ENCODE results near the gene CCDC12.

Gene CCDC12

GRCh38 chr3:46934498-46935167, 41.9 kb downstream of the CCDC12 start:
- H3K27me3 ChIP-seq (ENCODE audit: control insufficient read depth in 1 of 2, insufficient read depth in 2 of 2, low read length in 2 of 2) = no peaks in the 10 kb centered on the region
- H3K4me1 ChIP-seq (ENCODE audit: control insufficient read depth, insufficient read depth, low read length) = peaks cover 83% of the 10 kb centered on the region
- H3K4me3 ChIP-seq (ENCODE audit: low read length in 2 of 2) = peak overlapping the region; percentile 6 to 49
- H3K27ac ChIP-seq (ENCODE audit: low read length) = peak overlapping the region; percentile 91
- H3K9ac ChIP-seq (ENCODE audit: low read length in 2 of 2) = no peak overlapping the region
- no peaks in the 10 kb centered on the region for H3K9me3 ChIP-seq (ENCODE audit: control insufficient read depth in 2 of 2, low read length in 2 of 2)
- H3K36me3 ChIP-seq (ENCODE audit: control insufficient read depth in 2 of 2, insufficient read depth in 2 of 2, low read length in 2 of 2) = peaks cover 3 to 12% of the 10 kb centered on the region in 2 donors

GRCh38 chr3:46934072-46934471, 42.5 kb downstream of the CCDC12 start:
- peak overlapping the region; percentile 91 for H3K27ac ChIP-seq (ENCODE audit: low read length)
- no peaks in the 10 kb centered on the region for H3K27me3 ChIP-seq (ENCODE audit: control insufficient read depth in 1 of 2, insufficient read depth in 2 of 2, low read length in 2 of 2)
- H3K9me3 ChIP-seq (ENCODE audit: control insufficient read depth in 2 of 2, low read length in 2 of 2) = no peaks in the 10 kb centered on the region
- H3K36me3 ChIP-seq (ENCODE audit: control insufficient read depth in 2 of 2, insufficient read depth in 2 of 2, low read length in 2 of 2) = peaks cover 3 to 9% of the 10 kb centered on the region in 2 donors
- H3K9ac ChIP-seq (ENCODE audit: low read length in 2 of 2) = no peak overlapping the region
- peak overlapping the region in 1 of 2 donors; percentile 3 for H3K4me3 ChIP-seq (ENCODE audit: low read length in 2 of 2)
- peaks cover 88% of the 10 kb centered on the region for H3K4me1 ChIP-seq (ENCODE audit: control insufficient read depth, insufficient read depth, low read length)

- H3K27me3 ChIP-seq (ENCODE audit: control insufficient read depth in 1 of 2, insufficient read depth in 2 of 2, low read length in 2 of 2) = no peaks in the 10 kb centered on the region
- H3K36me3 ChIP-seq (ENCODE audit: control insufficient read depth in 2 of 2, insufficient read depth in 2 of 2, low read length in 2 of 2) = peaks cover 3 to 6% of the 10 kb centered on the region in 2 donors
- no peaks in the 10 kb centered on the region for H3K9me3 ChIP-seq (ENCODE audit: control insufficient read depth in 2 of 2, low read length in 2 of 2)
- peaks cover 81% of the 10 kb centered on the region for H3K4me1 ChIP-seq (ENCODE audit: control insufficient read depth, insufficient read depth, low read length)
- H3K4me3 ChIP-seq (ENCODE audit: low read length in 2 of 2) = peak overlapping the region in 1 of 2 donors; percentile 8
- peak overlapping the region; percentile 96 for H3K27ac ChIP-seq (ENCODE audit: low read length)
- no peak overlapping the region for H3K9ac ChIP-seq (ENCODE audit: low read length in 2 of 2)
These were observed 43.3 kb downstream of the CCDC12 start for GRCh38 chr3:46933261-46933660.

- no peaks in the 10 kb centered on the region for H3K27me3 ChIP-seq (ENCODE audit: control insufficient read depth in 1 of 2, insufficient read depth in 2 of 2, low read length in 2 of 2)
- H3K36me3 ChIP-seq (ENCODE audit: control insufficient read depth in 2 of 2, insufficient read depth in 2 of 2, low read length in 2 of 2) = peaks cover 3 to 5% of the 10 kb centered on the region in 2 donors
- peak overlapping the region in 1 of 2 donors; percentile 55 for H3K9ac ChIP-seq (ENCODE audit: low read length in 2 of 2)
- H3K9me3 ChIP-seq (ENCODE audit: control insufficient read depth in 2 of 2, low read length in 2 of 2) = no peaks in the 10 kb centered on the region
- H3K4me1 ChIP-seq (ENCODE audit: control insufficient read depth, insufficient read depth, low read length) = peaks cover 81% of the 10 kb centered on the region
- peak overlapping the region; percentile 96 for H3K27ac ChIP-seq (ENCODE audit: low read length)
- no peak overlapping the region for H3K4me3 ChIP-seq (ENCODE audit: low read length in 2 of 2)
These were observed 43.9 kb downstream of the CCDC12 start for GRCh38 chr3:46932455-46933225.

GRCh38 chr3:46931631-46932331, 44.8 kb downstream of the CCDC12 start:
- peak overlapping the region; percentile 96 for H3K27ac ChIP-seq (ENCODE audit: low read length)
- H3K4me1 ChIP-seq (ENCODE audit: control insufficient read depth, insufficient read depth, low read length) = peaks cover 86% of the 10 kb centered on the region
- no peaks in the 10 kb centered on the region for H3K9me3 ChIP-seq (ENCODE audit: control insufficient read depth in 2 of 2, low read length in 2 of 2)
- peak overlapping the region in 1 of 2 donors; percentile 55 for H3K9ac ChIP-seq (ENCODE audit: low read length in 2 of 2)
- no peaks in the 10 kb centered on the region for H3K27me3 ChIP-seq (ENCODE audit: control insufficient read depth in 1 of 2, insufficient read depth in 2 of 2, low read length in 2 of 2)
- peaks cover 2 to 5% of the 10 kb centered on the region in 2 donors for H3K36me3 ChIP-seq (ENCODE audit: control insufficient read depth in 2 of 2, insufficient read depth in 2 of 2, low read length in 2 of 2)
- H3K4me3 ChIP-seq (ENCODE audit: low read length in 2 of 2) = peak overlapping the region; percentile 32 to 62

- Histone ChIP-seq H3K4me3 (ENCODE audit: low read length in 2 of 2) (peak overlapping the region; percentile 32 to 62), H3K4me1 (ENCODE audit: control insufficient read depth, insufficient read depth, low read length) (peaks cover 86% of the 10 kb centered on the region)
These were observed 45.6 kb downstream of the CCDC12 start for GRCh38 chr3:46930945-46931403.

GRCh38 chr3:46930166-46930944, 46.2 kb downstream of the CCDC12 start:
- no peaks in the 10 kb centered on the region for H3K27me3 ChIP-seq (ENCODE audit: control insufficient read depth in 1 of 2, insufficient read depth in 2 of 2, low read length in 2 of 2)
- H3K36me3 ChIP-seq (ENCODE audit: control insufficient read depth in 2 of 2, insufficient read depth in 2 of 2, low read length in 2 of 2) = peaks cover 10 to 12% of the 10 kb centered on the region in 2 donors
- H3K27ac ChIP-seq (ENCODE audit: low read length) = peak overlapping the region; percentile 96
- H3K4me3 ChIP-seq (ENCODE audit: low read length in 2 of 2) = peak overlapping the region in 1 of 2 donors; percentile 62
- no peak overlapping the region for H3K9ac ChIP-seq (ENCODE audit: low read length in 2 of 2)
- H3K9me3 ChIP-seq (ENCODE audit: control insufficient read depth in 2 of 2, low read length in 2 of 2) = no peaks in the 10 kb centered on the region
- H3K4me1 ChIP-seq (ENCODE audit: control insufficient read depth, insufficient read depth, low read length) = peaks cover 86% of the 10 kb centered on the region

More at GRCh38 chr3:46930945-46931403, 45.6 kb downstream of the CCDC12 start:
- no peaks in the 10 kb centered on the region for H3K27me3 ChIP-seq (ENCODE audit: control insufficient read depth in 1 of 2, insufficient read depth in 2 of 2, low read length in 2 of 2)
- H3K27ac ChIP-seq (ENCODE audit: low read length) = peak overlapping the region; percentile 96
- H3K9me3 ChIP-seq (ENCODE audit: control insufficient read depth in 2 of 2, low read length in 2 of 2) = no peaks in the 10 kb centered on the region
- H3K36me3 ChIP-seq (ENCODE audit: control insufficient read depth in 2 of 2, insufficient read depth in 2 of 2, low read length in 2 of 2) = peaks cover 6 to 7% of the 10 kb centered on the region in 2 donors
- H3K9ac ChIP-seq (ENCODE audit: low read length in 2 of 2) = no peak overlapping the region

GRCh38 chr3:46929324-46929723, 47.2 kb downstream of the CCDC12 start:
- H3K36me3 ChIP-seq (ENCODE audit: control insufficient read depth in 2 of 2, insufficient read depth in 2 of 2, low read length in 2 of 2) = peaks cover 18 to 19% of the 10 kb centered on the region in 2 donors
- peaks cover 80% of the 10 kb centered on the region for H3K4me1 ChIP-seq (ENCODE audit: control insufficient read depth, insufficient read depth, low read length)
- no peaks in the 10 kb centered on the region for H3K27me3 ChIP-seq (ENCODE audit: control insufficient read depth in 1 of 2, insufficient read depth in 2 of 2, low read length in 2 of 2)
- H3K9ac ChIP-seq (ENCODE audit: low read length in 2 of 2) = no peak overlapping the region
- H3K4me3 ChIP-seq (ENCODE audit: low read length in 2 of 2) = peak overlapping the region in 1 of 2 donors; percentile 16
- H3K9me3 ChIP-seq (ENCODE audit: control insufficient read depth in 2 of 2, low read length in 2 of 2) = no peaks in the 10 kb centered on the region
- peak overlapping the region; percentile 31 for H3K27ac ChIP-seq (ENCODE audit: low read length)

GRCh38 chr3:46928282-46928681, 48.3 kb downstream of the CCDC12 start:
- no peak overlapping the region for H3K9ac ChIP-seq (ENCODE audit: low read length in 2 of 2)
- no peak overlapping the region for H3K27ac ChIP-seq (ENCODE audit: low read length)
- no peaks in the 10 kb centered on the region for H3K9me3 ChIP-seq (ENCODE audit: control insufficient read depth in 2 of 2, low read length in 2 of 2)
- no peaks in the 10 kb centered on the region for H3K27me3 ChIP-seq (ENCODE audit: control insufficient read depth in 1 of 2, insufficient read depth in 2 of 2, low read length in 2 of 2)
- no peak overlapping the region for H3K4me3 ChIP-seq (ENCODE audit: low read length in 2 of 2)
- peaks cover 21 to 27% of the 10 kb centered on the region in 2 donors for H3K36me3 ChIP-seq (ENCODE audit: control insufficient read depth in 2 of 2, insufficient read depth in 2 of 2, low read length in 2 of 2)
- peaks cover 79% of the 10 kb centered on the region for H3K4me1 ChIP-seq (ENCODE audit: control insufficient read depth, insufficient read depth, low read length)

GRCh38 chr3:46927718-46928073, 48.8 kb downstream of the CCDC12 start:
- no peaks in the 10 kb centered on the region for H3K9me3 ChIP-seq (ENCODE audit: control insufficient read depth in 2 of 2, low read length in 2 of 2)
- no peak overlapping the region for H3K27ac ChIP-seq (ENCODE audit: low read length)
- H3K36me3 ChIP-seq (ENCODE audit: control insufficient read depth in 2 of 2, insufficient read depth in 2 of 2, low read length in 2 of 2) = peaks cover 27 to 33% of the 10 kb centered on the region in 2 donors
- H3K27me3 ChIP-seq (ENCODE audit: control insufficient read depth in 1 of 2, insufficient read depth in 2 of 2, low read length in 2 of 2) = no peaks in the 10 kb centered on the region
- H3K4me1 ChIP-seq (ENCODE audit: control insufficient read depth, insufficient read depth, low read length) = peaks cover 77% of the 10 kb centered on the region
- H3K9ac ChIP-seq (ENCODE audit: low read length in 2 of 2) = no peak overlapping the region
- H3K4me3 ChIP-seq (ENCODE audit: low read length in 2 of 2) = no peak overlapping the region
